ENCODE data around the gene SPINK8. TPM values are rescaled to one million over a fixed set of nuclear protein-coding genes. Genes with fewer than 3 reads are reported as not detected.
"Not testable (repeated sequence)": the region's sequence is repeated elsewhere in the genome, so short reads cannot be mapped to it uniquely, and the experiment has no call there.

Gene SPINK8
- not detected for polyA plus RNA-seq (2013, experiment 1 of 2; ENCODE audit: insufficient read length)
- polyA plus RNA-seq (2013, experiment 2 of 2; ENCODE audit: insufficient read length) = not detected

DNA sequence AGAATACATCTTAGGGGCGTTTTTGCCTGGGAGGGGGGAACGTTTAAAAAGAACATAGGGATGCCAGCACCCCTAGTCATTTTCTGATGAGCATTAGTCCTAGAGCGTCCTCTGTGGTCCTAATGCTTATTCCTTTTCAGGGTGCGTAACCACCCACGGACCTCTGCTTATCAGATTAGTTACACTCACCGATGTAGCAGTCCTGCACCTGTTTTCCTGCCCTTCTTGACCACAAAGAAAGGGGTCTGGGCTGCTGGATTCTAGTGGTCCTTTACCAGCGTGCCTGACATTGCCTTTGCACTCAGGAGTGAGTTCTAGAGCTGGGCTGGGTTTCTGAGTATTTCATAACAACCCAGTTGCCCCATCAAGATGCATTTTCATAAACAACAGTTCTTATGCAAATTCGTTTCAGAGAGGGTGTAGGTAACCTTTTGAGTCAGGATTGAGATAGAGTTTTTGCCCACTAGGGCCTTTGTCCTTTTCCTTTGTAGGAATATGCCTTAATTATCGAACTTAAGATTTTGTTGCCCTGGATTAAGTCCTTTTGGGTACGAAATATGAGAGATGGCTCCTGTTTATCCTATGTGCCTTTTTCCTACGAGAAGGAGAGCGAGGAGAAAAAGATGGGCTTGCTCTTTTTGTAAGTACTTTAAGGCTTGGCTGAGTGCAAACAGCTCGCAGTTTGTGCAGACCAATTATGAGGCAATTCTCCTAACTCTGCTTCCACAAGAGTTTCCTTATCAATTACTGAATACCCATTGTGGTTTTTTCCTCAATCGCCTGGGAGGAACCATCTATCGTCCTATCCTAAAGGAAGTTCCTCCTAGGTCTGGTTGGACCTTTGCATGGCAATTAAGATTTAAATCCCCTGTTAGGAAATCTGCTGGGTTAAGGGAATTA is at the start of gene SPINK8:
SPINK8 (minus strand) TSS at position 316 of the 900 bp plus-strand sequence. CDS start 5,320 bp downstream, outside the sequence.
- not testable (repeated sequence) for DNase-seq

DNA sequence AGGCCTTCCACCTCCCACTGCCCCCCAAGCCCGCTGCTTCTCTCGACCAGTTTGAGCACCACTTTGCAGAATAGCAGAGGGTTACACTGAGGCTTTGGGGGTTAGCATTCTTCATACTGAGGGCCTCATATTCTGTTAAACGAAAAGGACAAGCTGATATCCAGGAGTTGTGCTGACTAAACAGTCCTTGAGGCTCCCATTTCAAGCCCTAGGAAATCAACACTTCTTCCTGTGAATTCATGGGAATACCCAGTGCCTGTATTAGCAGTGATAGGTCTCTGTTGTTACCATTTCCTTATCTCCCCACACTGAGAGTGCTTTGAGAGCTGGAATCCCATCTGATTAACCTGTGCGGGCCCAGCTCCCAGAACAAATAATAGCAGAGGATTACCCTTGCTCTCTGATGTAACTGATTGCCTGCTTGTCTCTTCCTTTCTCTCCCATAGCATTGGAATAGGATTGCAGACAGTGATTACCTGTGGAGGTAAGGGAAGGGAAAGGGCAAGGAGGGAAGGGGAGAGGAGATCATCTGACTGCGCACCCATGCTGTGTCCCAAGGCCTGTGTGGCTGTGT is 39.5 kb upstream of the SPINK8 start:
- no peak for DNase-seq

DNA sequence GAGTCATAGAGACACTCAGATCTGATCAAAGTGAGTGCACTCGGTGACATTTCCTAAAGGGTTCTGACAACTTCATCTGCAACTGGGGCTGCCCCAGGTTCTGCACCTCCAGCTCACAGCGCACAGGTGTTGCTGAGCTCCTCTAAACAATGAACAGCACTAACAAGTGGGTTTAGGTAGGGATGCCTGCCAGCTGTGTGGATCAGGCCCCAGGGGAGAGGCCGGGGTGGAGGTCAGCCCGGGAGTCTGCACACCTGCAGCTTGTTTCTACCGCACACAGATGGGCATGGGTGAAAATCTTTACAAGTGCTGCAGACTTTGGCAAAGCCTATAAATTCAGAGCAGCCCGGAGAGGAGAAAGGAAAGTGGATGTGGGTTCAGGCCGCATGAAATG is 38.9 kb upstream of the SPINK8 start:
- DNase-seq = no peak

- no peak for DNase-seq
Observed at GRCh38 chr3:48371651-48372376, 38.4 kb upstream of the SPINK8 start, which contains the start of gene FBXW12. TSS of gene FBXW12 (plus strand) at chr3:48372219. CDS start at chr3:48372768, 549 bp downstream.

DNA sequence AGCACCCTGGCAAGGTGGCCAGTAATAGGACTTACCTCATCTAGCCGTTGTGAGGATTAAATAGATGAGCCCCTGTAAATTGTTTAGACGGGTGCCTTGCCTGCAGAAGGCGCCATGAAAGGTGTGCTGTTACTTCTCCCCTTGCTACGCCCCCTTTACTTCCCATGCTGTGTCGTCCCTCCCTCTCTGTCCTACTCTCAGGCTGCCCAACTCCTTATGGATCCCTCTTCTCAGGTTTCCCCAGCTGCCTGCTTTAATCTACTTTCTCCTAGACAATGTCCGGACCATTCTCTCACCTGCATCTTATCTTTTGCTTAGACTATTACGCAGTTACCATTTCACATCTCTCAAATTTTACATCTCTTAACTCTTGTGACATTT is 36.9 kb upstream of the SPINK8 start:
- no peak for DNase-seq

GRCh38 chr3:48369693-48370332 is 36.4 kb upstream of the SPINK8 start:
- DNase-seq = no peak

DNA sequence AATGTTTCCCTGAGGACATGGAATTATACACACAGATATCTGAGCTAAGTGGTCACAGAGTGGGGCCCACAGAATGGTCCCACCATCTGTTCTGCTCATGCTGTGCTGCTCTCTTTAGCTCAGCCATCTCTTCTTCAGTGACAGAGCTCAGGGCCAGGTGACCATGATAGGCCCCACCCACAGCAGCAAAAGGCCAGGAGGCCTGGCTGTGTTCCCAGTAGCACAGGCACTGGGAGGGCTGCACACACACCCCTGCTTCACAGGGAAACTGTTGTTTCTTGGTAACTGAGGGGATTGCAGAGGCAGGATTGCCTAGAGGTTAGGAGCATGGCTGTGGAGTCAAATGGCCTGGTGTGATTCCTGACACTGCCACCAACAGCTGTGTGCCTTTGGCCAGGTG is 33.7 kb upstream of the SPINK8 start:
- no peak for DNase-seq

DNA sequence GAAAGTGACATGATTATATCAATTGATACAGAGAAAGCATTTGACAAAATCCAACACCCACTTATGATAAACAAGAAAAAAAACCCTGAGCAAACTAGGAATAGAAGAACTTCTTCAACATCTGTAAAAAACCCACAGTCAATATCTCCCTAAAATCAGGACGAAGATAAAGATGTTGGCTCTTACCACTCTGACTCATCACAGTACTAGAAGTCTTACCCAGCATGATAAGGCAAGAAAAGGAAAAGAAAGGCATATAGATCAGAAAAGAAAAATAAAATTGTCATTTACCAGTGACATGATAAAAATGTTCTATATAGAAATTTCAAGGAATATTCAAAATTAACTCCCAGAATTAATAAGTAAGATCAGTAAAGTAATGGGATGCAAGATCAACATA is 31.4 kb upstream of the SPINK8 start:
- no peak for DNase-seq

- DNase-seq = no peak
Observed at GRCh38 chr3:48361928-48362327, 28.5 kb upstream of the SPINK8 start.

DNA sequence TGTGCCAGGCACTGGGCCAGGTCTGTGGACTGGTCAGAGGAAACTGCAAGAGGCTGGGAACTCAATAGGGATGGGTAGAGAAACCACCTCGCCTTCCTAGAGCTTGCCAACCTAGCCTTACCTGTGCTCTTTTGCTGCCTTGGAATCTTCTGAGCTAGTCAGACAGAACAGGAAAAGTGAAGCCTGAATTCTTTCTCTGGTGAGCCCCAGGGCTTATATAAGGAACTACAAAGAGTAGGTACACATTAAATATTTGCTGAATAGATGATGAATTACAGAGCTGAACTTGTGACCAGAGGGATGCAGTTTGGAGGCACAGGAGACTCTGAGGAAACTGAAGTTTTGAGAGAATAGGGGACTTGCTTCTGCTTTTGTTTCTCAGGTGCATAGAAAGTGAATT is 23.0 kb upstream of the SPINK8 start:
- no peak for DNase-seq

GRCh38 chr3:48353987-48354386 is 20.5 kb upstream of the SPINK8 start:
- no peak for DNase-seq

- no peak for DNase-seq
Observed at GRCh38 chr3:48352546-48352945, 19.1 kb upstream of the SPINK8 start.

- DNase-seq = no peak
Observed at GRCh38 chr3:48347500-48347899, 14.0 kb upstream of the SPINK8 start.

DNA sequence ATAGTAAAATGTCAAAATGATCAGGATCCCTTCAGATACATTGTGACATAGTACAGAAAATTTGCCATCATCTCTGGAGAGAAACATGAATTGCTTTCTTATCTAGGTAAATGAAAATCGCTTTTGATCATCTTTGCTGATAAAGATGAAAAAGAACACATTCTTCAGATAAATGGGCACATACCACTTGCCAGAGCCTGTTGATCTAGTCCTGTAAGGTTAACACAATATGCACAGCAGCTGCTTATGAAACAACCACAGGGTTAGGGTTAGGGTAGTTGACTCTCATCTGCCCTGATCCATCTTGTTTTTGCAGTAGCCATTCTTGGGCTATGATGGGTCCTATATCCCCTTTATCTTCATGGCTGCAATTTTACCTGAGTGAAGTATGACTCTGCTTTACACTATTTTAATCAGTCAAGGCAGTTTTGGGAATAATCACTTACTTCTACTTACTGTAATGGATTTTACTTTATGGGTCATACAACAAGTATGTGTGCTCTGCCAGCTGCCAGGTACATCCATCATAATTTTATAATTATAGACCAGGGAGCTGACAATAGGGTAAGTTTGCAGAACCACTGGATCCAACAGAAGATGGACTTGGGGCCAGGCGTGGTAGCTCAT is 12.6 kb upstream of the SPINK8 start:
- no peak for DNase-seq

DNA sequence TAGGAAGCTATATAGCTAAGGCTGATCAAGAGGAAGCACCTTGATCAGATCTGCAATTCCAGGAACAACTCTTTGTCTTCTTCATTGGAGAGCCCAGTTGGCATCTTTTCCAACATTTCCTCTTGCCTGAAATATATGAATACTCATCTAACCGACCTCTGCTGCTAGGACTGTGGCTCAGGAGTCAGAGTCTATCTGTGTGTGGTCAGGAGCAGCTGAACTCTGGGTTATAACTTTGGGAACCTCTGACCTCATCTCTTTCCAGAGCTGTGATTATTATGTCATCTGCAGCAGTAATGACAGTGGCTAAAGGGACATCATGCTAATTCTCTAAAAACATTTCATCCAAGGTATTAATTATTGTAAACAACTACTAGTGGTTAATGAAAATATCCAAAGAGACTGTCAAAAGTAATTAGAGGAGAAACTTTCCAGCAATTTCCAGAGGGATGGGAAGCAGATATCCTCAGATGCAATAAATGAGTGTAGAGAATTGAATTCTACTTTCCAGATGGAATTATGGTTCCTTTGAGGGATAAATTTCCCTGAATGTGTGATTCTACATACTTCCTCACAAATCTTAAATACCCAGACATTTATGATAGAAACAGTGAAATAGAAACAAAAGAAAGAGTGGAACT is 11.5 kb upstream of the SPINK8 start:
- no peak for DNase-seq

- DNase-seq = no peak
Observed at GRCh38 chr3:48343432-48343831, 10.0 kb upstream of the SPINK8 start.

DNA sequence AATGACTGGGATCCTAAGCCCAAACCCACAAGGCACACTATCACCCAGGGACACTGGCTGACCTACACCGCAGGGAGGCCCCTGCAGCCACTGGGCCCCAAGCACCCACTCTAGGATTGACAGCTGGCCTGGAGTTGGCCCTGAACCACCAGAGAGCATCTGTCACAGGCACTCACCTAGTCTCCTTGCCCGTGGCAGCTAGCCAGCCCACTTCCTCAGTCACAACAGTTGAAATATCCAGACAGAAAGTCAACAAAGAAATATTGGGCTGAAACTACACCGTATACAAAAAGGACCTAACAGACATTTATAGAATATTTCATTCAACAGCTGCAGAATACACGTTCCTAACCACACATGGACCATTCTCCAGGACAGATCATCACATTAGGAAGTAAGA is 5.2 kb upstream of the SPINK8 start:
- DNase-seq = no peak

GRCh38 chr3:48337536-48337935 is 4.1 kb upstream of the SPINK8 start:
- not testable (repeated sequence) for DNase-seq

- DNase-seq = not testable (repeated sequence)
Observed at GRCh38 chr3:48335286-48335685, 1.8 kb upstream of the SPINK8 start.

DNA sequence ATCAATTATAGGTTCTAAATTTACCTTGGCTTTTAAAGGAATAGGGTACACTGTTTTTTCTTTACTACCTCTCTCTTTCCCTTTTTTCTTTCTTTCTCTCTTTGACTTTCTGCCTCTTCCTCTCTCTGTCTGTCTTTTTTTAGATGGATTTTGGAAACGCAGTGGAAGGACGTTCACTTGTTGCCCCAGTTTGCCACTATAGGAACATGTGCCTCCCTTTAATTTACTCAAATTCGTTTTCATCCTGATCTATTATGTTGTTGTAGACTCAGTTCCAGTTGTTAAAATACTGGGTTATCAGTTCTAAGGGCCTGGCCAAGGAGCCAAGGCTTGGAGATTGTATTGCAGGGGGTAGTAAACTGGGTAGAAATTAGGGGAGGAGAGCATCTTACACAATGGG is 1.1 kb upstream of the SPINK8 start:
- no peak for DNase-seq

DNA sequence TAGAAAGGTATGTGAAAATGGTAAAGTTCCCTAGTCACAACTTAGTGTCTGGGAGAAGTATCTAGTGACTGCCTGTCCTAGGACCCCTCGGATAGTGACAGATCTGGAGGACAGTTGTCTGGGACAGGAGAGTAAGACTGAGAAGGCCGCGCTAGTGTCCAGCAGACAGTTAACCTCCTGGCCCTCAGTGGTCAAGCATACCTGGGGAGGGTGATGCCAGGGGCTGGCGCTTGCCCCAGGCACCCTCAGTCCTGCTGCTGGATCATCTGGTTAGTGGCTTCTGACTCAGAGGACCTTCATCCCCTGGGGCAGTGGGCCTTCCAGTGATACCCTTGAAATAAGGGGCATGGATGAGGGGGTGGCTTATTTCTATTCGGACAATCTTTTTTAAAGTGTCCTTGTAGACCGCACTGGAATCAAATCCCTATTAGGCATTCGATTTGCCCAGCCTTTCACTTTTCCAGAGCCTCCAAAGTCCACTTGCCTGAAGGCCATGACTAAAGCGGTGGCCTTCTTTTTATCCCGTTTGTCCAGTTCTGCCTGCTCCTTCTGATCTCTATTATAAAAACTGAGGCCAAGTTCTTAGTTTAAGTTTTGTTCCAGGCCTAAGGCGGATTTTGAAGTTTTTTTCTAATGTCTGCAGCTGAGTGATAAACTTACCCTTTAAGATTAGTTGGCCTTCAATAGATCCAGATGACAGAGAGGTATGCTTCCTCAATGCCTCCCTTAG is 1.6 kb downstream of the SPINK8 start:
- DNase-seq = not testable (repeated sequence)

All from fibroblast of skin of abdomen (primary cell).